Left lung (tissue), 10 donors: ENCODE measurements around the gene TBL1X. TPM values are rescaled to one million over a fixed set of nuclear protein-coding genes. Genes with fewer than 3 reads are reported as not detected.

Source experiments
- ATAC-seq: fragments of 200-7000 bp; cut with Tn5 transposase; one replicate; pipeline ENCODE4 v1.9.1; 2020; ENCODE audit warnings: moderate library complexity
- DNase-seq, 4 donors: peaks; one replicate each; pipeline ENCODE4 v3.0.0-alpha.2; 2013 to 2020
- H3K27ac ChIP-seq, 2 donors: fragments of 200-600 bp; sonication (generic) in 1 of 2; one replicate each; pipeline versions ENCODE4 v1.5.0 to v1.8.0; 2020 to 2021
- H3K27me3 ChIP-seq, 2 donors: fragments of 200-600 bp; sonication (generic) in 1 of 2; one replicate each; pipeline versions ENCODE4 v1.5.0 to v1.8.0; 2020 to 2021
- H3K36me3 ChIP-seq, 2 donors: fragments of 200-600 bp; sonication (generic) in 1 of 2; one replicate each; pipeline versions ENCODE4 v1.5.0 to v1.8.0; 2020 to 2021
- H3K4me1 ChIP-seq, 2 donors: fragments of 200-600 bp; one replicate each; pipeline ENCODE4 v1.8.0; 2021
- H3K4me3 ChIP-seq, 2 donors: fragments of 200-600 bp; sonication (generic) in 1 of 2; one replicate each; pipeline versions ENCODE4 v1.5.0 to v1.8.0; 2020 to 2021; ENCODE audit warnings: mild to moderate bottlenecking in 1 of 2
- H3K9me3 ChIP-seq, 2 donors: fragments of 200-600 bp; sonication (generic) in 1 of 2; one replicate each; pipeline versions ENCODE4 v1.5.0 to v1.8.0; 2020 to 2021
- CTCF ChIP-seq, 2 donors: fragments of 200-600 bp; sonication (generic) in 1 of 2; IDR thresholded peaks; one replicate each; pipeline versions ENCODE4 v1.5.0 to v1.8.0; 2021; ENCODE audit warnings: antibody characterized with exemption in 2 of 2
- intact Hi-C, 2 donors: fragments of 100-400 bp; cut with DNase I; formaldehyde crosslinking; loops; one replicate each; pipeline versions ENCODE4 v1.11.2 to v1.14.2; 2022
- polyA plus RNA-seq, 6 donors: library from polyadenylated mRNA; unstranded; fragments of 120-200 nt; gene quantifications; one replicate each; pipeline ENCODE4 v1.2.1, GENCODE V29; 2013; ENCODE audit not compliant: insufficient read length in 6 of 6
- total RNA-seq, 2 donors: library from RNA; stranded (reverse); fragmentation: NEBNext Ultra II Directional; extraction: Animal tissue kit (Norgen Biotek cat#: 25700); gene quantifications; one replicate each; pipeline ENCODE4 v1.2.1, GENCODE V29; 2021
- donor health status: DM: no; HTN: yes; CAD: no.
- donor health status: DM: no; HTN: no; CAD: no.

Gene TBL1X
- total and polyA plus RNA-seq, 8 donors = 13.4 to 24.6 (median 21.6) TPM

- peak overlapping the region; percentile 44 to 53 for H3K27ac ChIP-seq
These were observed 322.2 kb downstream of the TBL1X start for GRCh38 chrX:9786798-9787635.

GRCh38 chrX:9788911-9789310, 324.1 kb downstream of the TBL1X start:
- Histone ChIP-seq H3K9me3 (no peaks in the 10 kb centered on the region), H3K27ac (no peak overlapping the region), H3K4me1 (peaks cover 0 to 4% of the 10 kb centered on the region in 2 donors), H3K27me3 (peaks cover 14 to 48% of the 10 kb centered on the region in 2 donors), H3K36me3 (no peaks in the 10 kb centered on the region), H3K4me3 (no peak overlapping the region)
- TF ChIP-seq CTCF (IDR thresholded peaks at IDR 0.05) = no peak
- ATAC-seq (peak; percentile 51), DNase-seq (no peak)
- intact Hi-C loops = no loop called here

More at GRCh38 chrX:9786798-9787635, 322.2 kb downstream of the TBL1X start:
- TF ChIP-seq CTCF (IDR thresholded peaks at IDR 0.05) = no peak
- ATAC-seq (peak; percentile 50), DNase-seq (peak in 1 of 4 donors; percentile 36)
- intact Hi-C loops = no loop called here
- H3K9me3 ChIP-seq = no peaks in the 10 kb centered on the region
- H3K27me3 ChIP-seq = peaks cover 14 to 48% of the 10 kb centered on the region in 2 donors
- peaks cover 0 to 4% of the 10 kb centered on the region in 2 donors for H3K4me1 ChIP-seq
- H3K4me3 ChIP-seq = peak overlapping the region; percentile 31 to 44
- H3K36me3 ChIP-seq = no peaks in the 10 kb centered on the region

- Histone ChIP-seq H3K27me3 (peaks cover 14 to 48% of the 10 kb centered on the region in 2 donors), H3K27ac (no peak overlapping the region), H3K4me1 (peaks cover 0 to 4% of the 10 kb centered on the region in 2 donors), H3K36me3 (no peaks in the 10 kb centered on the region), H3K4me3 (no peak overlapping the region), H3K9me3 (no peaks in the 10 kb centered on the region)
- no peak for ATAC-seq
- intact Hi-C loops = no loop called here
- DNase-seq = no peak
- no peak for TF ChIP-seq CTCF (IDR thresholded peaks at IDR 0.05)
These were observed 324.7 kb downstream of the TBL1X start for GRCh38 chrX:9789555-9789954.
